GM21423 (cell line): ENCODE data around the gene ATP2B2.

Experiments
- ATAC-seq: cut with Tn5 transposase; IDR thresholded peaks from one replicate; pipeline ENCODE4 v1.9.1; 2021; ENCODE audit warnings: mild to moderate bottlenecking, moderate library complexity; ENCODE audit not compliant: unreplicated experiment

The ATP2B2 gene

GRCh38 chr3:10350324-10350985, 154.9 kb downstream of the ATP2B2 start:
- ATAC-seq, result no peak

GRCh38 chr3:10349801-10350200, 155.6 kb downstream of the ATP2B2 start:
- ATAC-seq, result no peak

GRCh38 chr3:10348404-10348721, 157.0 kb downstream of the ATP2B2 start:
- ATAC-seq, result no peak

GRCh38 chr3:10347648-10348403, 157.6 kb downstream of the ATP2B2 start:
- ATAC-seq, result no peak

GRCh38 chr3:10345911-10346310, 159.5 kb downstream of the ATP2B2 start:
- ATAC-seq, result no peak

- no peak for ATAC-seq
Measured at GRCh38 chr3:10344944-10345575, 160.3 kb downstream of the ATP2B2 start.

- no peak for ATAC-seq
Measured at GRCh38 chr3:10344147-10344943, 161.0 kb downstream of the ATP2B2 start.

GRCh38 chr3:10343526-10343925, 161.9 kb downstream of the ATP2B2 start:
- no peak for ATAC-seq

GRCh38 chr3:10342781-10343180, 162.6 kb downstream of the ATP2B2 start:
- no peak for ATAC-seq

- no peak for ATAC-seq
Measured at GRCh38 chr3:10341901-10342398, 163.4 kb downstream of the ATP2B2 start.

- no peak for ATAC-seq
Measured at GRCh38 chr3:10340476-10340875, 164.9 kb downstream of the ATP2B2 start.

- ATAC-seq, result no peak
Measured at GRCh38 chr3:10340046-10340445, 165.3 kb downstream of the ATP2B2 start.

GRCh38 chr3:10339376-10339955, 165.9 kb downstream of the ATP2B2 start:
- ATAC-seq, result no peak

- ATAC-seq, result no peak
Measured at GRCh38 chr3:10338591-10339353, 166.6 kb downstream of the ATP2B2 start.

- no peak for ATAC-seq
Measured at GRCh38 chr3:10338164-10338470, 167.3 kb downstream of the ATP2B2 start.

GRCh38 chr3:10337323-10338163, 167.8 kb downstream of the ATP2B2 start:
- ATAC-seq, result no peak

GRCh38 chr3:10336761-10337160, 168.6 kb downstream of the ATP2B2 start:
- no peak for ATAC-seq

GRCh38 chr3:10335871-10336622, 169.3 kb downstream of the ATP2B2 start:
- ATAC-seq, result no peak
